HG03045 (cell line): ENCODE results near the gene BMPR1A.
"Not testable (repeated sequence)": the region's sequence is repeated elsewhere in the genome, so short reads cannot be mapped to it uniquely, and the experiment has no call there.

Experiments used
- ATAC-seq: cut with Tn5 transposase; IDR thresholded peaks from one replicate; pipeline ENCODE4 v1.9.1; 2021; ENCODE audit warnings: mild to moderate bottlenecking, moderate library complexity; ENCODE audit not compliant: unreplicated experiment

Gene BMPR1A

GRCh38 chr10:86729677-86730076, 26.7 kb upstream of the BMPR1A start:
- ATAC-seq, result no peak

- ATAC-seq, result no peak
Observed at GRCh38 chr10:86730227-86730626, 26.2 kb upstream of the BMPR1A start.

- no peak for ATAC-seq
Observed at GRCh38 chr10:86732771-86733170, 23.6 kb upstream of the BMPR1A start.

GRCh38 chr10:86733260-86733671, 23.2 kb upstream of the BMPR1A start:
- ATAC-seq, result no peak

GRCh38 chr10:86734207-86734988, 22.0 kb upstream of the BMPR1A start:
- no peak for ATAC-seq

- not testable (repeated sequence) for ATAC-seq
Observed at GRCh38 chr10:86735278-86735677, 21.1 kb upstream of the BMPR1A start.

GRCh38 chr10:86742230-86742629, 14.2 kb upstream of the BMPR1A start:
- no peak for ATAC-seq

- no peak for ATAC-seq
Observed at GRCh38 chr10:86744067-86744725, 12.2 kb upstream of the BMPR1A start.

- no peak for ATAC-seq
Observed at GRCh38 chr10:86747796-86748581, 8.4 kb upstream of the BMPR1A start.

- ATAC-seq, result no peak
Observed at GRCh38 chr10:86749854-86750253, 6.6 kb upstream of the BMPR1A start.

- no peak for ATAC-seq
Observed at GRCh38 chr10:86751477-86751876, 4.9 kb upstream of the BMPR1A start.

- no peak for ATAC-seq
Observed at GRCh38 chr10:86752311-86752710, 4.1 kb upstream of the BMPR1A start.

- no peak for ATAC-seq
Observed at GRCh38 chr10:86753051-86753450, 3.4 kb upstream of the BMPR1A start.

GRCh38 chr10:86753638-86754434, 2.6 kb upstream of the BMPR1A start:
- ATAC-seq, result no peak

- ATAC-seq, result no peak
Observed at GRCh38 chr10:86755454-86755739, 1.0 kb upstream of the BMPR1A start.

- peak; percentile 87 for ATAC-seq
Observed at GRCh38 chr10:86755740-86756510, 494 bp upstream of the BMPR1A start.

GRCh38 chr10:86757113-86757972, 924 bp downstream of the BMPR1A start:
- ATAC-seq, result peak; percentile 2

GRCh38 chr10:86758189-86759072, 2.0 kb downstream of the BMPR1A start:
- no peak for ATAC-seq
